D721Med (cell line): Measurements from ENCODE around the gene CHI3L2.

ENCODE experiments used
- DNase-seq: peaks from one replicate; pipeline ENCODE4 v3.0.0; 2011; ENCODE audit warnings: low spot score; ENCODE audit not compliant: insufficient read length
- FAIRE-seq: peaks from 2 replicates; lab custom pipeline; 2011; peaks lifted over from hg19 to GRCh38; lab: Jason Lieb, UNC
- TF ChIP-seq, protein P1 (sequence below): IDR thresholded peaks from 2 replicates; pipeline ENCODE4 v1.5.1; 2012; ENCODE audit warnings: mild to moderate bottlenecking, control low read depth; ENCODE audit not compliant: insufficient read depth; ENCODE audit errors: missing control alignments

The CHI3L2 gene

DNA sequence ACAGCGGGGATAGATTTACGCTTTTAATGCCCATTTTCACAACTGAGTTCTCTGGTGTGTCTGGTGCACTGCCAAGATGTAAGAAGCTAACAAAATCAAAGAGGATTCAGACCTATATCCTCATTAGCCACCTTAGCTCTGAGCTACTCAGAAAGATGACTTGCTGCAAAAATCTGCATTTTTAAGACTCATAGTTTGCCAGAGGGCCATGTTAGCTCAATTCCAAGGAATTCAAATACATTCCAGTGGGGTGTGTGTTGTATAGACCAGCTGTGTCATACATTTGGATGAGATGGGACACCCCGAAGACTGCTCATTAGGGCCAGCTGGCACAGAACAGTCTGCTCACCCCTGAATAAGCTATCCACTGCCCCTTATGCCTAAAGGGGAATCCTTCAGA is 36.0 kb upstream of the CHI3L2 start:
- DNase-seq: no peak
- TF ChIP-seq, protein P1, sequence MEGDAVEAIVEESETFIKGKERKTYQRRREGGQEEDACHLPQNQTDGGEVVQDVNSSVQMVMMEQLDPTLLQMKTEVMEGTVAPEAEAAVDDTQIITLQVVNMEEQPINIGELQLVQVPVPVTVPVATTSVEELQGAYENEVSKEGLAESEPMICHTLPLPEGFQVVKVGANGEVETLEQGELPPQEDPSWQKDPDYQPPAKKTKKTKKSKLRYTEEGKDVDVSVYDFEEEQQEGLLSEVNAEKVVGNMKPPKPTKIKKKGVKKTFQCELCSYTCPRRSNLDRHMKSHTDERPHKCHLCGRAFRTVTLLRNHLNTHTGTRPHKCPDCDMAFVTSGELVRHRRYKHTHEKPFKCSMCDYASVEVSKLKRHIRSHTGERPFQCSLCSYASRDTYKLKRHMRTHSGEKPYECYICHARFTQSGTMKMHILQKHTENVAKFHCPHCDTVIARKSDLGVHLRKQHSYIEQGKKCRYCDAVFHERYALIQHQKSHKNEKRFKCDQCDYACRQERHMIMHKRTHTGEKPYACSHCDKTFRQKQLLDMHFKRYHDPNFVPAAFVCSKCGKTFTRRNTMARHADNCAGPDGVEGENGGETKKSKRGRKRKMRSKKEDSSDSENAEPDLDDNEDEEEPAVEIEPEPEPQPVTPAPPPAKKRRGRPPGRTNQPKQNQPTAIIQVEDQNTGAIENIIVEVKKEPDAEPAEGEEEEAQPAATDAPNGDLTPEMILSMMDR: no peak

DNA sequence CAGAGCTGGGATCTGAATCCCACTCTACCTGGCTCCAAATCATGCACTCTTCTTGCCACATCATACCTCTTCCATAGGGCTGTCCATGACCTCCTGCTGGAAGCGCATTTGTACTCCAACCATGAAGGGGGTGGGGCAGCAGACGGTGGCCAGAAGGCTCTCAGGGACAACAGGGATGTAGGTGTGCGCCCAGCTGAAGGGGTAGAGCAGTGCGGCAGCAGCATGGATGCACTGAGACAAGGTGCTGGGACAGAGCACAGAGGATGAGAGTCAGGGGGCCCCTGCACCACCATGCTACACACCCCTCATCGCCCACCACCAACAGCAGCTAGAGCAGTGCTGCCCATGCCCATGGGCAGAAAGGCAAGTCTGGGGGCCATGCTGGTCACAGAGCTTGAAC is 35.4 kb upstream of the CHI3L2 start:
- TF ChIP-seq, protein P1: no peak
- no peak for FAIRE-seq

More for the DNA sequence above, 36.0 kb upstream of the CHI3L2 start:
- no peak for FAIRE-seq

DNA sequence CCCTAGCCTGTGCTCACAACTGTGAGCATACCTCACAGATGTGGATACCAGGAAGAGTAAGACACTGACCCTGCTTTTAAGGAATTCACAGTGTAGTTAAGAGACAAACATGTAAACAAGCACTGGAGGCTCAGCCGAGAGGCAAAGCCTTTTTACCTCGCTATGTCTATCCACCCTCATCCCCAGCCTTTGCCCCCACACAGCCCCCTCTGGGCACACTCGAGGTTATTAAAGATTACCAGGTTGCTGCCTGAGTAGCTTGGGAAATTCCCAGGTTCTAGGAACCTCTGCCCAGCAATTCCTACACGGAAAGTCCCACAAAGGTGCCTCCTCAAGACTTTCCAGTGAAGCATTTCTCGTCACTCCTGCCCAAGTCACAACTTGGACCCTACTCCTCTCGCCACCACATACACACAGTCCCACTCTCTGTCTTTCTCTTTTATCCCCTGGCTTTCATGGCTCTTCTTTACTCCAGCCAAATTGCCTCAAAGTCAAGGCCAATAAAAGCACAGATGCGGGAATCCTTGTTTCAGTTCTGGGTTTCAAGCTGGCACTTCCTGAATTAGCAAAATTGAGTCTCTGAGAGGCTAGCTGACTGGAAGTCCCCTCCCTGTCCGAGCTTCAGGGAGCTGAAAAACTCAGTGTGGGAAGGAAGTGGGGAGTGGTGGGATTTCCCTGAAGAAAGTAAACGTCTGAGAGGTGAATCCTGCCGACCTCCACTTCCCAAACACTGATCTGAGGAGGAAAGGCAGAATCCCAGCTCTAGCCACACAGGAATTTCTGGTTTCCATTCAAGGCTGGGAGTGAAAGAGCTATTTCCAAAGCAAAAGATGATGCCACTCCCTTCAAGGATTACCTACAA is 34.6 kb upstream of the CHI3L2 start:
- TF ChIP-seq, protein P1: no peak
- FAIRE-seq (no peak), DNase-seq (no peak)

More for the DNA sequence above, 35.4 kb upstream of the CHI3L2 start:
- no peak for DNase-seq

DNA sequence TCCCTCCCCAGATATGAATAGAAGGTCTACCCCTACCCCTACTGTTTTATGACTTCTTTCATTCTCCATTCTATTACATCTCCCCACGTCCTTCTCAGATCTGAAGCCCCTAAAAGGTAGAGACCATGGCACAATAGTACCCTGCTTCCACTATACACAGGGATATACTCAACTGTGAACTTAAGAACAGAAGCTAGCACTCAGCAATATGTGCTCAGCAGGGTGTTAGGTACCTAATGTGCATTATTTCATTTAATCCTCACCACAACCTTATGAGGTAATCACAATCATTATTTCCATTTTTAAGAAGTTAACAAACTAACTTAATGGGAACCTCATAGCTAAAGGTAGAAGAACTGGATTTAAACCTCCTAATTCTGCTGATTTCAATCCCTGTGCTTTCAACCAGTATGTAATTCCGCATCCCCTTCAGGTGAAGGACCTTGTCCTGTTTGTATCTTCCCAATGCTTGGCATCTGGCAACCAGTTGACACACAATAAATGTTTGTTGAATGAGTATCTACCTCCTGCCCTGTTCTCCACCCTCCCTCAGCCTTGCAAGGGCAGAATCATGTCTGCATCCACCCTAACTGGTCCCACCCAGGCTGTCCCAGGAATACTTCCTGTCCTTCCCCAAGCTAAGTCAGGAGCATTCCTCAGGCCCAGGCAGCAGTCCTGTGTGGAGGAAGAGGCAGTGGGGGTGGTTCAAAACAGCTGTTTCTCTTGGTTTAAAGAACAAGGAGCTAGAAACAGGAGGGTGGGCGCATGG is 33.6 kb upstream of the CHI3L2 start:
- TF ChIP-seq, protein P1: no peak
- FAIRE-seq: no peak
- DNase-seq: no peak

DNA sequence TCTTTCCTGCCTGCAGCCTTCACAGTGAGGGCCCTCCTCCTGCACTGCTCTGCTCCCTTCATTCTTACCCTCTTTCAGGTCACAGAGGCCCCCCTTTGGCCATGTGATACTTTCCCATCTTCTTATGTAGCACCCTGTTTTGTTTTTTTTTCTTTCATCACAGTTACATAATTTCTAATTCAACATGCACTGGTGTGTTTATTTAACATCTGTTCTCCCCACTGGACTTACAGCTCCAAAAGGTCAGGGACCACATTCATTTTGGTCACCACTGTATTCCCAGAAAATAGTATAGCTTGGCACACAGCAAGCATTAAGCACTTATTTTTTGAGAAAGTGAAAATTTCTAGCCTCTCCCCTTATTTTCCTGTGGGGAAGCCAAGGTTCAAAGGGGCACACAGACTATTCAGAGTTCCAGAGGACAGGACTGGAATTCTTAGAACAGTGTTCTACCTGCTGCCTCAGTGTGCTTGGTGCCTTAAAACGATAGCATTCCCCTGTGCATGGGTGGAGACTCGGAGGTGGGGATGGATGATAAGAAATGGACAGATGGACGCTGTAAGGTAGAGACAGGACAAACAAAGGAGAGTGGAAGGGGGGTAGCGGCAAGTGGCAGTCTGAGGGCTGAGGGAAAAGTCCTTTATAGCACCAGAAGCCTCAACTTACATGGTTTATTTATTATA is 32.4 kb upstream of the CHI3L2 start:
- FAIRE-seq: no peak
- TF ChIP-seq, protein P1: no peak
- DNase-seq: no peak

DNA sequence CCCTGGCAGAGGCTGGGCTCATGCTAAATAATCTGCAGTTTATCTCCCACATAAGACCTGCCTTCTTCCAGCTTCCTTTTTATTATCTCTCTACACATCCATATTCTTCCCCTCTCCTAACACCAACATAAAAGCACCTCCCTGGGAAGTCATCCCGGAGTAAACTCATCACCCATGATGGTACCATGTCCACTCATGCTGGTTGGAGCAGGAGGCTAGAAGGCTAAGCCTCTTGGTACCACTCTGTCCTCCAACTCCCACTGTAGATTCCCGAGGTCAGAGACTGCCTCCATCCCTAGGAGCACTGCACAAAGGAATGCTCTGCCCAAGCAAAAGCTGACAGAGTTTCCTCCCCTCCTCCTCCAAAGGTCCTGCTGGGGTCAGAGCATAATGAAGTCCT is 31.3 kb upstream of the CHI3L2 start:
- FAIRE-seq (no peak), DNase-seq (no peak)
- TF ChIP-seq, protein P1: no peak
